OCI-LY7 (cell line): ENCODE data around the gene SRPK2. TPM values are rescaled to one million over a fixed set of nuclear protein-coding genes. Genes with fewer than 3 reads are reported as not detected.

Experiments used
- BruUV-seq: library from RNA; stranded (reverse); fragments of 400-500 nt; replicated peaks from 2 replicates; lab custom pipeline; 2021; lab: Mats Ljungman, UMichigan
- CTCF ChIA-PET: fragments of 300-600 bp; sonication (Branson Sonifier 250); formaldehyde crosslinking; loops from one replicate; lab custom pipeline; 2022; ENCODE audit warnings: antibody characterized with exemption; ENCODE audit not compliant: unreplicated experiment; lab: Charles Lee
- POLR2A ChIA-PET: fragments of 300-600 bp; sonication (Branson Sonifier 250); formaldehyde crosslinking; loops from one replicate; lab custom pipeline; 2022; ENCODE audit warnings: antibody characterized with exemption; lab: Charles Lee
- DNase-seq: peaks from one replicate; pipeline ENCODE4 v3.0.0-alpha.2; 2015; ENCODE audit warnings: low spot score
- H2AFZ ChIP-seq: fragments of 200-600 bp; sonication (generic), shearing (Covaris generic); 2 replicates; pipeline ENCODE4 v1.6.1; 2014; ENCODE audit warnings: mild to moderate bottlenecking, antibody characterized with exemption, low read length, moderate library complexity
- H3K27ac ChIP-seq: fragments of 200-600 bp; sonication (generic); 2 replicates; pipeline ENCODE4 v1.5.1; 2014; ENCODE audit warnings: mixed run types, low read depth, mild to moderate bottlenecking, moderate library complexity, low read length, inconsistent platforms; ENCODE audit not compliant: poor library complexity, severe bottlenecking
- H3K36me3 ChIP-seq: fragments of 200-600 bp; sonication (generic); 2 replicates; pipeline ENCODE4 v1.6.1; 2014; ENCODE audit warnings: mild to moderate bottlenecking, antibody characterized with exemption, low read length, moderate library complexity, mixed read lengths; ENCODE audit not compliant: insufficient read depth
- H3K4me1 ChIP-seq: fragments of 200-600 bp; sonication (generic); 2 replicates; pipeline ENCODE4 v1.5.1; 2014; ENCODE audit warnings: mild to moderate bottlenecking, low read length; ENCODE audit not compliant: insufficient read depth, poor library complexity, severe bottlenecking
- H3K4me2 ChIP-seq: fragments of 200-600 bp; sonication (generic); 2 replicates; pipeline ENCODE4 v1.6.1; 2014; ENCODE audit warnings: mild to moderate bottlenecking, low read length
- H3K4me3 ChIP-seq: fragments of 200-600 bp; sonication (generic); 2 replicates; pipeline ENCODE4 v1.5.1; 2014; ENCODE audit warnings: mild to moderate bottlenecking, low read depth, low read length; ENCODE audit not compliant: poor library complexity, severe bottlenecking
- H3K79me2 ChIP-seq: fragments of 200-600 bp; sonication (generic); 2 replicates; pipeline ENCODE4 v1.6.1; 2016; ENCODE audit warnings: low read depth, mild to moderate bottlenecking, low read length, moderate library complexity, mixed read lengths; ENCODE audit not compliant: insufficient read depth
- H3K9me2 ChIP-seq: fragments of 200-600 bp; sonication (generic); 2 replicates; pipeline ENCODE4 v1.6.1; 2016; ENCODE audit warnings: mild to moderate bottlenecking, low read length, mixed read lengths; ENCODE audit not compliant: insufficient read depth
- H3K9me3 ChIP-seq: fragments of 200-600 bp; sonication (generic); 2 replicates; pipeline ENCODE4 v1.6.1; 2014; ENCODE audit warnings: mild to moderate bottlenecking, mixed run types, low read length, mixed read lengths
- H4K20me1 ChIP-seq: fragments of 200-600 bp; sonication (generic); 2 replicates; pipeline ENCODE4 v1.6.1; 2014; ENCODE audit warnings: mild to moderate bottlenecking, antibody characterized with exemption, low read length, moderate library complexity, mixed read lengths; ENCODE audit not compliant: insufficient read depth
- CTCF ChIP-seq: fragments of 200-600 bp; sonication (generic); conservative IDR thresholded peaks from 2 replicates; pipeline ENCODE4 v1.5.1; 2014; ENCODE audit warnings: mild to moderate bottlenecking, antibody characterized with exemption, low read length, moderate library complexity, mixed read lengths
- EZH2phosphoT487 ChIP-seq: fragments of 200-600 bp; sonication (generic); IDR thresholded peaks from 2 replicates; pipeline ENCODE4 v1.6.1; 2018; ENCODE audit warnings: low read depth, borderline replicate concordance, mild to moderate bottlenecking, mixed run types, antibody characterized with exemption, low read length, moderate library complexity, mixed read lengths
- intact Hi-C: fragments of 100-400 bp; cut with micrococcal nuclease; formaldehyde crosslinking; loops from one replicate; pipeline ENCODE4 v1.10.0; 2022; ENCODE audit not compliant: unreplicated experiment
- total RNA-seq, 2 experiments: library from RNA; depleted of rRNA in 1 of 2; stranded (reverse); fragments of >200 nt in 1 of 2; shearing (Covaris generic) in 1 of 2; gene quantifications; 2 replicates each; pipeline ENCODE4 v1.2.3, GENCODE V29; 2014 to 2022

SRPK2 gene
- total RNA-seq, 2 experiments from 2014 or later, result 22.1 to 26.8 TPM

GRCh38 chr7:105376908-105377533 is 11.7 kb downstream of the SRPK2 start:
- DNase-seq, result no peak
- no peaks in the 10 kb centered on the region for H3K36me3 ChIP-seq
- POLR2A ChIA-PET, result interaction anchor here (1.0 to 1.6 kb wide), 2 partner anchors 9 kb away, joined by 3 to 4 read pairs; no protein-coding TSS in a partner anchor
- no peak overlapping the region for H3K4me2 ChIP-seq
- peaks cover 13% of the 10 kb centered on the region; the same call in 1 of the 2 replicates for H4K20me1 ChIP-seq
- no peak overlapping the region for H3K27ac ChIP-seq
- no peak for TF ChIP-seq EZH2phosphoT487
- TF ChIP-seq CTCF, result no peak
- no peaks in the 10 kb centered on the region for H3K9me3 ChIP-seq
- CTCF ChIA-PET, result interaction anchor here (1.0 kb wide), 2 partner anchors 108 to 156 kb away, joined by 3 read pairs; no protein-coding TSS in a partner anchor
- BruUV-seq, result no TSS peak
- H2AFZ ChIP-seq, result no peak overlapping the region
- intact Hi-C loops, result no loop called here
- peaks cover 28% of the 10 kb centered on the region; the same call in 1 of the 2 replicates for H3K79me2 ChIP-seq
- H3K9me2 ChIP-seq, result no peaks in the 10 kb centered on the region
- no peaks in the 10 kb centered on the region for H3K4me1 ChIP-seq
- H3K4me3 ChIP-seq, result no peak overlapping the region

- Histone ChIP-seq H2AFZ (no peak overlapping the region), H3K27ac (no peak overlapping the region), H3K36me3 (no peaks in the 10 kb centered on the region), H4K20me1 (peaks cover 6% of the 10 kb centered on the region; the same call in 1 of the 2 replicates), H3K9me3 (no peaks in the 10 kb centered on the region), H3K4me2 (no peak overlapping the region), H3K4me3 (no peak overlapping the region), H3K9me2 (no peaks in the 10 kb centered on the region), H3K79me2 (peaks cover 25% of the 10 kb centered on the region; the same call in 1 of the 2 replicates), H3K4me1 (no peaks in the 10 kb centered on the region)
- ChIA-PET CTCF (no interaction called here), POLR2A (no interaction called here)
- no TSS peak for BruUV-seq
- DNase-seq, result no peak
- intact Hi-C loops, result no loop called here
- TF ChIP-seq CTCF (no peak), EZH2phosphoT487 (no peak)
Measured at GRCh38 chr7:105369944-105370343, 18.8 kb downstream of the SRPK2 start.

GRCh38 chr7:105367458-105367857 is 21.3 kb downstream of the SRPK2 start:
- BruUV-seq, result no TSS peak
- ChIA-PET CTCF (no interaction called here), POLR2A (interaction anchor here (1.2 to 1.7 kb wide), 2 partner anchors 10 to 11 kb away, joined by 3 read pairs; no protein-coding TSS in a partner anchor)
- H2AFZ ChIP-seq, result no peak overlapping the region
- H3K4me2 ChIP-seq, result no peak overlapping the region
- no peaks in the 10 kb centered on the region for H3K9me2 ChIP-seq
- no peaks in the 10 kb centered on the region; the same call in 1 of the 2 replicates for H4K20me1 ChIP-seq
- TF ChIP-seq CTCF (no peak), EZH2phosphoT487 (no peak)
- H3K36me3 ChIP-seq, result no peaks in the 10 kb centered on the region
- no peak for DNase-seq
- peaks cover 20% of the 10 kb centered on the region; the same call in 1 of the 2 replicates for H3K79me2 ChIP-seq
- intact Hi-C loops, result no loop called here
- no peak overlapping the region for H3K4me3 ChIP-seq
- no peaks in the 10 kb centered on the region for H3K4me1 ChIP-seq
- no peaks in the 10 kb centered on the region for H3K9me3 ChIP-seq
- H3K27ac ChIP-seq, result no peak overlapping the region
